NCI-H526 treated with DMSO at 0.1 percent for 48 hours (cell line): ENCODE data around the gene TBC1D2.
"Not testable (repeated sequence)": the region's sequence is repeated elsewhere in the genome, so short reads cannot be mapped to it uniquely, and the experiment has no call there.

Experiments used
- DNase-seq: peaks from one replicate; lab custom pipeline; 2025; lab: John Stamatoyannopoulos, UW

TBC1D2 gene, protein sequence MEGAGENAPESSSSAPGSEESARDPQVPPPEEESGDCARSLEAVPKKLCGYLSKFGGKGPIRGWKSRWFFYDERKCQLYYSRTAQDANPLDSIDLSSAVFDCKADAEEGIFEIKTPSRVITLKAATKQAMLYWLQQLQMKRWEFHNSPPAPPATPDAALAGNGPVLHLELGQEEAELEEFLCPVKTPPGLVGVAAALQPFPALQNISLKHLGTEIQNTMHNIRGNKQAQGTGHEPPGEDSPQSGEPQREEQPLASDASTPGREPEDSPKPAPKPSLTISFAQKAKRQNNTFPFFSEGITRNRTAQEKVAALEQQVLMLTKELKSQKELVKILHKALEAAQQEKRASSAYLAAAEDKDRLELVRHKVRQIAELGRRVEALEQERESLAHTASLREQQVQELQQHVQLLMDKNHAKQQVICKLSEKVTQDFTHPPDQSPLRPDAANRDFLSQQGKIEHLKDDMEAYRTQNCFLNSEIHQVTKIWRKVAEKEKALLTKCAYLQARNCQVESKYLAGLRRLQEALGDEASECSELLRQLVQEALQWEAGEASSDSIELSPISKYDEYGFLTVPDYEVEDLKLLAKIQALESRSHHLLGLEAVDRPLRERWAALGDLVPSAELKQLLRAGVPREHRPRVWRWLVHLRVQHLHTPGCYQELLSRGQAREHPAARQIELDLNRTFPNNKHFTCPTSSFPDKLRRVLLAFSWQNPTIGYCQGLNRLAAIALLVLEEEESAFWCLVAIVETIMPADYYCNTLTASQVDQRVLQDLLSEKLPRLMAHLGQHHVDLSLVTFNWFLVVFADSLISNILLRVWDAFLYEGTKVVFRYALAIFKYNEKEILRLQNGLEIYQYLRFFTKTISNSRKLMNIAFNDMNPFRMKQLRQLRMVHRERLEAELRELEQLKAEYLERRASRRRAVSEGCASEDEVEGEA

DNA sequence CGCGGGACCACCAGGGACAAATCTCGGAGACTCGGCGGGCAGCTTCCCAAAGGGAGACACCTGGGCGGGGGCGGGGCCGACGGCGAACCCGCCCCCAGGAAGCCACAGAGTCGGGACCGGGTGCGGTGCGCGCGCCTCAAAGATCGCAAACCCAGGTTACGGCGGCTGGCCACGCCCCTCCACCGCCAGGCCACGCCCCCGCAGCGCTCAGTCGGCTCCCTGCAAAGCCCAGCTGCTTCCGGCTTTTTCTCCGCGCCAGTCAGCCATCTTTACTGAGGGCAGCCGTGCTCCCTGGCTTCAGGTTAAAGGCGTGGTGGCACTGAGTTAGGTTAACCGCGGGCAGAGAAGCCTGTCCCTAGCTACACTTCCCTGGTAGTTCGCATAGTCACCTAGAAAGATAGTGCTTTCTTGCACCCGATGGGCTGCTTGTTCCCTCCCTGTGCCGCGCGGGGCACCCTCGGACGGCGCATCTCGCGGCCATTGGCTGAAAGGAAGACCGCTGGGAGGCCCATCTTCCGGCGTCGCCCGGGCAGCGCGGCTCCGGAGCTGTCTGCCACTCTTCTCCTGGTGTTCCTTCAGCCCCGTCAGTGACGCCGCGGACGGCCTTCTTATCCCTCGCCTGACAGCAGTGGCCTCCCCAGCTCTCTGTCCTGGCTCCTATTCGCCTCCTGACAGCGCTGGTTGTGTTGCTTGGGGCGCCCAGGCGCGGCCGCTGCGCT lies at the start of gene TBC1D2:
TSS of gene TBC1D2 (minus strand) at position 72 of the 719 bp plus-strand sequence. CDS start 108 bp downstream, outside the sequence.
- peak; percentile 89 for DNase-seq

DNA sequence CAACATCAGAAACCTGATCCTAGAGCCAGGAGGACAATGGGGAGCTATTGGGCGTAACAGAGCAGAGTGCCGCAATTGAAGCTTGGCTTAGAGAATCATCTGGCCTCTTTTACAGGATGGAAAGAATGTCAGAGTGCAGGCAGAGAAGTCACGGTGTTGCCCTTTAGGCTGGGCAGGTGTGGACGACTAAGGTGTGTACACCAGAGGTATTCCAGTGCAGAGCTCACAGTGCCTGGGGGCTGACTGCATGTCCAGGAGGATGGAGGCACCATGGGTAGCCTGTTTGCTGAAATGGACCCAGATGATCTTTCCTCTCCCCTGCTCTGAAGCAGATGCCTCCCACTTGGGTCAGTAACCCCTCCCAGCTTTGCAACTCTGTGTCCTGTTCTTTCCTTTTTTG lies 48.9 kb upstream of the TBC1D2 start:
- DNase-seq = no peak

DNA sequence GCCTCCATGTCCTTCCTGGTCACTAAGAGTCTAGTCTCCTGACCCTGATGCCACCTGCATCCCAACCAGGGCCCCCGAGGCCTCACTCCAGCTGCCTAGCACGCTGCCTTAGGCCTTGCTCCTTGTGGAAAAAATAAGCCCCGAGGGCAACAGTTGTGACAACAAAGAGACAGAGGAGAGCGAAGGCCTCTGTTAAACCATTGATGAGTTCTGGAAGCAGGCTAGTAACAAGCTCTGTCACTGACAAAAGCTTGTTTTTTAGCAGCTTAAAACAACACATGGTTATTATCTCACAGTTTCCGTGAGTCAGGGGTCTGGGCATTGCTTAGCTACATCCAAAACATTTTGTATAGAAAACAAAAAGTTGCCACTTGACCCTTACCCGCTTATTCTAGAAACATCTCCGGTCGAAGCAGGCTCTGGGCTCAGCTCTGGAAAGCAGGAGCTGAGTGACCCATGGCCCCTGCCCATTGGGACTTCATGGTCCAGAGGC lies 48.2 kb upstream of the TBC1D2 start:
- no peak for DNase-seq

DNA sequence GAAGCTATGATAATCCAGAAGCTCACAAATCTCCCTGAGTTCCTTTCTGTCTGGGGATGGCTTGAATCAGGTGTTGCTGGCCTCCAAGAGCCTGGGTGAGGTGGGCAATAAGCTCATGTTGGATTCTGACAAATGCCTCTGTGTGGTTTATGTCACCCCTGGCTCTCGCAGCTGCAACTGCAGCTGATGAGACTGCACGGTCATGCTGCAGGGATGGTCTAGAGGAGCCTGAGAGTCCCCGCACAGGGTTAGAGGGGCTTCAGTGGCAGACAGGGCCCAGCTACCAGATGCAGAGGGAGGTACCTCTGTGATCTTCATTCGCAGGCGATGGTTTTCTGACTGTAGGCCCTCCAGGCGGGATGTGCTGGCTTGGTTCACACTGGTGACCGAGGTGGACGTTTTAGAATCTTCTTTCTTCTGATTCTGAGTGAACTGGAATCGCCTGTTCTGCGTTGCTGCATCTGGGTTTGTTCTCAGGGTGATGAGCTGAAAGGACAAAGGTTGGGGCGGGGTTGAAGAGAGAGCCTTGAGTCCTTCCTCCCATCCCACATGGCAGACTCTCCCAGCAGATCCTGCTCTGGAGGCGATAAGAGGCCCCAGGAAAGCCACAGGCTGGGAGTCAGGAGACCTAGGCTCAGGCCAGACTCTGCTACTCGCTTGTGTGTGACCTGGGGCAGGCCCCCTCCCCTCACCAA lies 47.6 kb upstream of the TBC1D2 start:
- no peak for DNase-seq

DNA sequence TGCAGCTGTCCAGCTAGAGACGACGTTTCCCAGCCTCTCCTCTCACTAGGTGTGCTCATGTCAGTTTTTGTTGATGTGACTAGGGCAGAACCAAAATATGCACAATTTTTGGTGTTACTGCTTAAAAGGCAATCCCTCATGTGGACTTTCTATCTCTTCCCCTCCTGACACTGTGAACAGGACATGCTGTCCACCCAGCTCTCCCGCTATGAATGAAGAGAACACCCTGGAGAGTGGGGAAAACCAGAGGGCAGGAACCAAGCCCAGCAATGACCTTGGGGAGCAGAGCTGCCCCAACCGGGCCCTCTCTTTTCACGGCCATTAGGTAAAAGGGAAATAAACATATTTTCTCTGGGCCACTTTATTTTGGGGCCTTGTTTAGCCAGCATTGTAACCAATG lies 46.7 kb upstream of the TBC1D2 start:
- no peak for DNase-seq

DNA sequence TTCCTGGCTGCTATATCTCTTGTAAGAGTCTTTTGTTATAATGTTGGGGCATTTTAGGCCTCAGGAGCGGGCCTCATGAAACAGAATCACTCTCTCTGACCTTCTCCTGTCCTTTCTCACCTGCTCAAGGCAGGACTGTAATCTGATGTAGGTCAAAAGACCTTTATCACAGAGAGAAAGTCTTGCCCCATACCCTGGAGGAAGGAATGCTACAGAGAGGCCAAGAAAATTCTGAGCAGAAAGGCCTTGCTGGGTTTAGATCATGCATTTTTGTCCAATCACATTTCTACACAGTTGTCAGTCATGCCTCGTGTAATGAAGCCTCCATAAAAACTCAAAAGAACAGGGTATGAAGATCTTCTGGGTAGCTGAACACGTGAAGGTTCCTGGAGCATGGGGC lies 45.2 kb upstream of the TBC1D2 start:
- DNase-seq = no peak

DNA sequence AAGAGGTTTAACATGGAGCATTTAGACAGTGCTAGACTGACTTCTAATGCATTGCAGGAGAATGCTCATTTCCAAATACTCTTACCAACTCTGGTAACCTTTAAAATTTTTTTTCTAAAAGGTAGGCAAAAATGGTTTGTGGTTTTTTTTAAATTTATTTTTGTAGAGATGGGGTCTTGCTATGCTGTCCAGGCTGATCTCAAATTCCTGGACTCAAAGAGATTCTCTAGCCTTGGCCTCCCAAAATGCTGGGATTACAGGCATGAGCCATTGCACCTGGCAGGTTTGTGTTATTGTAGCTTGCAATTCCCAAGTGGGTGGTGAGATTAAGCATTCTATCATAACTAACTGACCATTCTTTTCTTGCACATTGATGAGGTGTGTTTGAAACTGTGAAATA lies 43.0 kb upstream of the TBC1D2 start:
- DNase-seq = no peak

DNA sequence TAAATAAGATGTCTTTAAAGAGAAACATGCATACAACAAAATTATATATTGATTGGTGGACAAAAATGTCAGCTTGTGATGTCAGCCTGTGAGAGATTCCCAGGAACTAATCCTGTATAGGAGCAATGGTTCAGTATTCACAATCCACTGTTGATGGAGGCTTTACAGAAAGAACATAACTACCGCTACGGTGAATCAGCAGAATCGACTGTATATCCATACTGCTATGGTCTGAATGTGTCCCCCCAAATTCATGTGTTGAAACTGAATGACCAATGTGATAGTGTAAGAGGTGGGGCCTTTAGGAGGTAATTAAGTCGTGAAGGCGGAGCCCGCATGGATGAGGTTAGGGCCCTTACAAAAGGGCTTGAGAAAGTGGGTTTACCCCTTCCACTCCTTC lies 40.4 kb upstream of the TBC1D2 start:
- no peak for DNase-seq

DNA sequence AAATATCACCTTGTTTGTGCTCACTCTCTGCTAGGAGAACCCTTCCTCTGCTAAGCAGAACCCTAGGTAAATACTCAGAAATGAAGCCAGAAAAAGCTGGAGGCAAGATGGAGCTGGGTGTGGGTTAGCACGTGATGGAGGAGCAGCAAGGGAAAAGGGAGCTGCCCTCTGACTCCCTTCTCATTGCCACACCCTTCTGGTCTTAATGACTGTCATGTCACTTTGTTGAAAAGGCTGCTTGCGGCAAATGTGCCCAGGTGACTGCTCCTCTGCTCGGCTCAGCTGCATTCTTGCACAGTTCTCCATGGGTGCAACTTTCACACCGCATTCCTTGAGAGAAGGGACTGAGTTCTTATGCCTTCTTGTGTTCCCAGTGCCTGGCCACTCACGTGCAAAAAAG lies 36.4 kb upstream of the TBC1D2 start:
- no peak for DNase-seq

DNA sequence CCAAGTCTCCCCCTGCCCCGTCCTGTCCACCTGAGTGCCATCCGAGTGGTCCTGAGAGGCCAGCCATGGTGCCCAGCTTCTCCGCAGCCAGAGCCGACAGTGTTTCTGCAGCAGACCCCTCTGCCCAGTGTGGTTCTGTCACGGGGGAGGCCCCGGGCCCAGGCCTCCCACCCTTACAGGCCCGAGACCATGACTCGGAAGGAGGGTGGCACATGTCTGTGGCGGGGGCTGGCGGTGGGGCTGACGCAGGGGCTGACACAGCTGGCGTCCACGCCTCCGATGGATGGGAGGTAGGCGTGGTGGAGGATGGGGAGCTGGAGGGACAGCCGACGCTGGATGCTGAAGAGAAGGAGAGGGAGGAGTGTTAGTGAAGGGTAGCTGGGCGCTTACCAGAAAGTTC lies 35.0 kb upstream of the TBC1D2 start:
- no peak for DNase-seq

DNA sequence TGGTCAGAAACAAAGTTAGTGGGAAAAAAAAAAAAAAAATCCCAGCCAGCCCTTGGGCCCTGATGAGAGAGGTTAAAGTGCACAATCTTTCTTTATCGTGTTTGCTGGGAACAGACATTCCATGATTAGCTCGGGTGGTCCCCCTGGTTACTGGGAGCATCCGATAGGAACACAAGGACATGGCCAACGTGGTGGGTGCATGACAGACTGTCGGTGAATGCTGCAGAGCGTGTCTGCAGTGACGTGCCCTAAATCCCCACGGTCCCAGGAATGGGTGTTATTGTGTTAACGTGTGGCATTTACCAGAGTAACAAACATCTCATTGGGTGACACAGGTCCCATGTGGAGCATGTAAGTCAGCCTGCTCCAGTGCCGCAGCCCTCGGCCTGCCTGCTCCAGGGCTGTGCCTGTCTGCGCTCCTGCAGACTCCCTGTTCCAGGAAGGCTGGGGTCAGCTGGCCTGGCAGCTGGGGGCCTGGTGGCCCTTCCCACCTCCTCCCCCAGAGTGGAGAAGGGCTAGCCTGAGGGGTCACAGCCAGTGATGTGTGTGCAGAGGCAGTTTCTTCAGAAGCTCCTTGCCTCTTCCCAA lies 34.3 kb upstream of the TBC1D2 start:
- DNase-seq = no peak

DNA sequence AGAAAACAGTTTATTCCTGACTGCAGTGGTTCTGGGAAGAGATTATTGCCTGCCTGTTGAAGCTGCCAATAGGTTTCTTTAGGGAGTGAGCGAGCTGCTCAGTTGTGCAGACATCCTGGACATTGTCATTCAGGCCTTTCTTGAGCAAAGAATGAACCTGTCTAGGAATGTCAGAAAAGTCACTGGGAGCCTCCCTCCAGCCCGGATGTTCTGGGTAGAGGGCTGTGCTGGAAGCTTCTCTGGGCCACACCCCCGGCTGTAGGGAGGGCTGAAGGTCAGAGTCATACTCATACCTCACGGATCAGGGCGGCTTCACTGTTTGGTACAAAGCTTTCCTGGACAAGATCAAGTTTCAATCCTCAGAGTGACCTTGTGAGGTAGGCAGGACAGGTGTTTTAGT lies 33.4 kb upstream of the TBC1D2 start:
- DNase-seq = no peak

DNA sequence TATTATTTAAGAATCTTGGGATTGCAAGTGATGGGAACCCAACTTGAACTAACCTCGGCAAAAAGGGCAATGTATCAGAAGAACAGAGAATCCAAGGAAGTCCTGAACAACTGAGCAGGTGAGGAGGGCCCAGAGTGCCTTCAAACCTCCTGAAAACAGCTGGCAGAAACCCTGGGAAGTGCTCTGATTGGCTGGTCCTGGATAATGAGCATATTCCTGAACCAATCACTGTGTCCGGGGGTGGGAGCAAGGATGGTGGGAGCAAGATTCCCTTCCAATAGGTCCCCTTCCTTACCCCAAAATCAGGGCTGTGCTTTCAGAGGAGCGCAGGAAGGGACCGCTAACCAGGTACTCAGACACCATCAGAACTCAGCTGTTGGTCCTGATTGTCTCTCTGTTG lies 31.9 kb upstream of the TBC1D2 start:
- no peak for DNase-seq

DNA sequence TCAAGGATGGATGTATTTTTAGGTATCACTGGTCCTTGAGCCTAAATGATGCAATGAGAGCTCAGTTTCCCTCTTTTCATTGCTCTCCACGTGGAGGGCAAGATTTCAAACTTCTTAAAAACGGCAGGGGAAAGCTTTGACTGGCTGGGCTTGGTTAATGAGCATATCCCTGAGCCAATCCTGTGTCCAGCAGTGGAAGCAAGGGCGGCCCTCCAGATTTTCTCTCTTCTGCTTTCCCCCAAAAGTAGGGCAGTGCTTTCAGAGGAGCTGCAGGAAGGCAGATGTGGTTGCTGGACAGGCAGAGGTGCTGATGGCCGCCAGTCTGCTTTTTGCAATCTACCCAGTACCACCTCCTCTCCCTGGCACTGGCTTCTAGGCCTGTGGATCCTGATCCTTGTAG lies 30.0 kb upstream of the TBC1D2 start:
- DNase-seq = no peak

DNA sequence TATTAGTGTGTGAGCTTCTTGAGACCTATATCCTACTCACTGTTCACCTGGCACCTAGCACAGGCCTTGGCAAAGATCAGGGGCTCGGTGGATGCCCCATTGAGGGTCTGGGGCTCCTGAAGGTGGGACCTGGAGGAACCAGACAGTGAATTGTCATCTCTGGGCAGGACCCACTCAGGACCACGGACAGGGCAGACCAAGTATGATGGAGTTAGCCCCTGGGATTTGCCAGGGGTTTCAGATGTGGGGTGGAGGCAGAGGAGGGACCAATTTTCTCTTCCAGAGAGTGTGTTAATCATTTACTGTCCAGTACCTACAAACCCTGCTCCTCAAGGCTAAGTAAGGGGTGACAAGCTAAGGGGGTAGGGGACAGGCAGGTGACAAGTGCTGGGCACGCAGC lies 29.3 kb upstream of the TBC1D2 start:
- no peak for DNase-seq

DNA sequence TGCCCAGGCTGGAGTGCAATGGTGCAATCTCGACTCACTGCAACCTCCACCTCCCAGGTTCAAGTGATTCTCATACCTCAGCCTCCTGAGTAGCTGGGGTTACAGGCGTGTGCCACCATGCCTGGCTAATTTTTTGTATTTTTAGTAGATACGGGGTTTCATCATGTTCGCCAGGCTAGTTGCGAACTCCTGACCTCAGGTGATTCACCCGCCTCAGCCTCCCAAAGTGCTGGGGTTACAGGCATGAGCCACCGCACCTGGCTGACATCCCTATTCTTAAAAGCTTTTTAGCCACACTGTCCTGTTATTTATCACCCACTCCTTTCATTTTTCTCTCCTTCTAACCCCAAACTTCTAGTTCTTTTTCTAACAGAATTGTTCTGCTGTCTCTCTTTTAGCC lies 27.7 kb upstream of the TBC1D2 start:
- DNase-seq = not testable (repeated sequence)

DNA sequence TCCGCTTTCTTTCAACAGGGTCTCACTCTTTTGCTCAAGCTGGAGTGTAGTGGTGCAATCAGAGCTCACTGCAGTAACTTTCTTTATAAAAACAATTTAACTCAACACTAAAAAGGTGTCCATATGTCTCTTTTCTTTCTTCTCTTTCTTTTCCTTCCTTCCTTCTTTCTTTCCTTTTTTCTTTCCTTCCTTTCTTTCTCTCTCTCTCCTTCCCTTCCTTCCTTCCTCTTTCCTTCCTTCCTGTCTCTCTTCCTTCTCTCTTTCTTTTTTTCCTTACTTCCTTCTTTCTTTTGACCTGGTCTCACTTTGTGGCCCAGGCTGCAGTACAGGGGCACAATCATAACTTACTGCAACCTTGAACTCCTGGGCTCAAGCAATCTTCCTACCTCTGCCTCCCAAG lies 25.8 kb upstream of the TBC1D2 start:
- no peak for DNase-seq

DNA sequence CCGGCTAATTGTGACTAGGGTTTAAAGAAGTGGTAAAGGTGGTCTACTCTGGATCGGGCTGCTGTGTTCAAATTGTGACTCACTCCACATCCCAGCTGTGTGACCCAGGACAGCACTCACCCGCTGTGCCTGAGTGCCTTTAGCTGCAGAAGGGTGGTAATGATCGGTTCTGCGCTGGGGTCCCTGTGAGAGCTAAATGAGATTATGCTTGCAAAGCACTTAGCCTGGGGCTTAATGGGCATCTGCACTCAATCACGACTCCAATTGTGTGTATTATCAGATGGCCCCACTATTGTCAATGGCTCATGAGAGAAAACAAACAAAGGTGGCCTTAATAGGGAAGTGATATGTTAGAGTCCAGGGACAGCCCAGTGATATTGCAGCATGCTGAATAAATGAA lies 25.1 kb upstream of the TBC1D2 start:
- DNase-seq = no peak

DNA sequence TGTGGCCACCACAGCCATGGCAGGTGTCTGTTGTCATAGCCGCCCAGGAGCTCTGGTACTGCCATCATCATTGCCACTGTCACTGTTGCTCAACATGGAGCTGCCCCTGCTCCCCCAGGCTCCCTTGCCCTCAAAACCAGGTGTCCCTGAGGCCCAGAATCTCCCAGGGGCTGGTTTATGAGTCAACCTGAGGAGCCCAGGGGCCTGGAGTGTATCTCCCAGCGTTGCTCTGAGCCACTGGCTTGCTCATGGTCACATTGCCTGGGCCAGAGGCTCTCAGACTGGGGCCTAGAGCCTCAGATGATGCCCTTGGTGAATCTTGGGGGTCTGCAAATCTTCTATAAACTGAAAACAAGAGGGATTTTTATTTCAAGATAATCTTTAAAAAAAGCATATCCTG lies 24.7 kb upstream of the TBC1D2 start:
- DNase-seq = no peak

DNA sequence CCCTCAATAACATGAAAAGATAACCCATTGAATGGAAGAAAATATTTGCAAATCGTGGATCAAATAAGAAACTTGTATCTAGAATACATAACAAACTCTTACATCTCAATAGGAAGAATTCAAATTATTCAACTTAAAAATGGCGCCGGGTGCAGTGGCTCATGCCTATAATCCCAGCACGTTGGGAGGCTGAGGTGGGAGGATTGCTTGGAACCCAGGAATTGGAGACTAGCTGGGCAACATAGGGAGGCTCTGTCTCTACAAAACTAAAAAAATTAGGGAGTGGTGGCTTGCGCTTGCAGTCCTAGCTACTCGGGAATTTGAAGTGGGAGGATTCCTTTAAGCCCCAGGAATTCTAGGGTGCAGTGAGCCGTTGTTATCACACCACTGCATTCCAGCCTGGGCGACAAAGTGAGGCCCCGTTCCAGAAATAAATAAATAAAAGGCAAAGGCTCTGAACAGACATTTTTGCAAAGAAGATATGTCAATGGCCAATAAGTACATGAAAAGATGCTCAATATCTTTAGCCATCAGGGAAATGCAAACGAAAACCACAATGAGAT lies 21.5 kb upstream of the TBC1D2 start:
- no peak for DNase-seq

DNA sequence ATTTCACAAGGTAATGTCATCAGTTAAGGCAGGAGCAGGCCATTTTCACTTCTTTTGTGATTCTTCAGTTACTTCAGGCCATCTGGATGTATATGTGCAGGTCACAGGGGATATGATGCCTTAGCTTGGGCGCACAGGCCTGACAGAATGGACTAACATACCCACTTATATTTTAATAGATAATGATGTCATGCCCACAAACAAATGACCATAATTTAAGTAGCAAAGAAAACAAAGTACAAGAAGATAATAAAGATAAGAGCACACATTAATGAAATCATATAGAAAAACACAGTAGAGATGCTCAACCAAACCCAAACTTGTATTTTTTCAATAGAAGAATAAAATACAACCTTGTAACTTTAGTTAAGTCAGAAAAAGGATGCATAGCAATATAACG lies 19.7 kb upstream of the TBC1D2 start:
- no peak for DNase-seq
